Fibroblast of lung (primary cell): ENCODE data around the gene ACO1.

Experiments used
- EZH2 ChIP-seq: IDR thresholded peaks from 2 replicates; pipeline ENCODE4 v1.5.1; 2012; ENCODE audit warnings: low read length, control low read depth, mild to moderate bottlenecking; ENCODE audit errors: missing control alignments
- TF ChIP-seq, protein P1 (sequence below), 2 donors: IDR thresholded peaks in 1 of 2; conservative IDR thresholded peaks in 1 of 2; 1 replicate in 1 of 2; 2 replicates in 1 of 2; pipeline ENCODE4 v1.5.1; 2011 to 2012; ENCODE audit warnings: low read length in 2 of 2, control low read depth in 1 of 2, inconsistent platforms in 1 of 2, low read depth in 1 of 2, mild to moderate bottlenecking in 1 of 2

DNA sequence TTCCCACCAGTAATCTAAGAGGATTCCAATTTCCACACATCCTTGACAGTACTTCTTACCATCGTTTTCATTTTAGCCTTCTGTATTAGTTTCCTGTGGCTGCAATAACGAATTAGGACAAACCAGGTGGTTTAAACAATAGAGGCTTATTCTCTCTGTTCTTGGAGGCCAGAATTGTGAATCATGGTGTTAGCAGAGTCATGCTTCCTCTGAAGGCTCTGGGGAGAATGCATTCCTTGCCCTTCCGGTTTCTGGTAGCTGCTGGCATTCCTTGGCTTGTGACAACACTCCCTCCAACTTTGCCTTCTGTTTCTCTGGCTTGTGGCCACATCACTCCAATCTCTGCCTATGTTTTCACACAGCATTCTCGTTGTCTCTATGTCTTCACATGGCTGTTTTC is 118.0 kb downstream of the ACO1 start:
- TF ChIP-seq, protein P1, sequence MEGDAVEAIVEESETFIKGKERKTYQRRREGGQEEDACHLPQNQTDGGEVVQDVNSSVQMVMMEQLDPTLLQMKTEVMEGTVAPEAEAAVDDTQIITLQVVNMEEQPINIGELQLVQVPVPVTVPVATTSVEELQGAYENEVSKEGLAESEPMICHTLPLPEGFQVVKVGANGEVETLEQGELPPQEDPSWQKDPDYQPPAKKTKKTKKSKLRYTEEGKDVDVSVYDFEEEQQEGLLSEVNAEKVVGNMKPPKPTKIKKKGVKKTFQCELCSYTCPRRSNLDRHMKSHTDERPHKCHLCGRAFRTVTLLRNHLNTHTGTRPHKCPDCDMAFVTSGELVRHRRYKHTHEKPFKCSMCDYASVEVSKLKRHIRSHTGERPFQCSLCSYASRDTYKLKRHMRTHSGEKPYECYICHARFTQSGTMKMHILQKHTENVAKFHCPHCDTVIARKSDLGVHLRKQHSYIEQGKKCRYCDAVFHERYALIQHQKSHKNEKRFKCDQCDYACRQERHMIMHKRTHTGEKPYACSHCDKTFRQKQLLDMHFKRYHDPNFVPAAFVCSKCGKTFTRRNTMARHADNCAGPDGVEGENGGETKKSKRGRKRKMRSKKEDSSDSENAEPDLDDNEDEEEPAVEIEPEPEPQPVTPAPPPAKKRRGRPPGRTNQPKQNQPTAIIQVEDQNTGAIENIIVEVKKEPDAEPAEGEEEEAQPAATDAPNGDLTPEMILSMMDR (conservative IDR thresholded peaks at IDR 0.05 in 1 of 2, IDR thresholded peaks at IDR 0.05 in 1 of 2; ENCODE audit: low read depth in 1 of 2, low read length in 2 of 2): no peak
- no peak for TF ChIP-seq EZH2
